ENCODE measurements around the gene TNFSF18. TPM values are rescaled to one million over a fixed set of nuclear protein-coding genes. Genes with fewer than 3 reads are reported as not detected.

Gene TNFSF18
- total RNA-seq, 3 donors from 2014 or later: 0.14 TPM; not detected in 2

DNA sequence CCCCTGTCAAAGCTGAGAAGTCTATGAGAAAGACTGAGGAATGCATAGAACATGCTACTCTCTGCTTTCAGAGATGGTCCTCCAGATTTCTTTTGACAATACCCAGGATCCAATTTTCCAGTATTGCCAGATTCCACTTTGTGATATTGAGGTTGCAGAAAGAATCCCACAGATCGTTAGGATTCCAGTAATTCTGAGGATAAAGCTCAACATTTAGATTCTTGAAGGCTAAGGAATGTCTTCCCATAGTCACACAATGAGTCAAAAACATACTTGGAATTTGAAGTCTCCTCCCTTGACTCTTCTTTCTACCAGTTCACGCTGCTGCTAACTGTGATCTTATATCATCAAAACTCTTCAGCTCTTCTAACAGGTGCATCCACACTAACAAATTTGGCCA lies 57.1 kb downstream of the TNFSF18 start:
- TF ChIP-seq, protein P1, sequence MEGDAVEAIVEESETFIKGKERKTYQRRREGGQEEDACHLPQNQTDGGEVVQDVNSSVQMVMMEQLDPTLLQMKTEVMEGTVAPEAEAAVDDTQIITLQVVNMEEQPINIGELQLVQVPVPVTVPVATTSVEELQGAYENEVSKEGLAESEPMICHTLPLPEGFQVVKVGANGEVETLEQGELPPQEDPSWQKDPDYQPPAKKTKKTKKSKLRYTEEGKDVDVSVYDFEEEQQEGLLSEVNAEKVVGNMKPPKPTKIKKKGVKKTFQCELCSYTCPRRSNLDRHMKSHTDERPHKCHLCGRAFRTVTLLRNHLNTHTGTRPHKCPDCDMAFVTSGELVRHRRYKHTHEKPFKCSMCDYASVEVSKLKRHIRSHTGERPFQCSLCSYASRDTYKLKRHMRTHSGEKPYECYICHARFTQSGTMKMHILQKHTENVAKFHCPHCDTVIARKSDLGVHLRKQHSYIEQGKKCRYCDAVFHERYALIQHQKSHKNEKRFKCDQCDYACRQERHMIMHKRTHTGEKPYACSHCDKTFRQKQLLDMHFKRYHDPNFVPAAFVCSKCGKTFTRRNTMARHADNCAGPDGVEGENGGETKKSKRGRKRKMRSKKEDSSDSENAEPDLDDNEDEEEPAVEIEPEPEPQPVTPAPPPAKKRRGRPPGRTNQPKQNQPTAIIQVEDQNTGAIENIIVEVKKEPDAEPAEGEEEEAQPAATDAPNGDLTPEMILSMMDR (IDR thresholded peaks at IDR 0.05): no peak
- no peak for DNase-seq
- ATAC-seq: no peak
- H3K36me3 ChIP-seq (ENCODE audit: low read depth): no peaks in the 10 kb centered on the region
- H3K4me3 ChIP-seq: no peak overlapping the region
- H3K4me1 ChIP-seq (ENCODE audit: low read depth): no peaks in the 10 kb centered on the region
- intact Hi-C loops (cut with DNase I, micrococcal nuclease): no loop called here
- H3K9me3 ChIP-seq: no peaks in the 10 kb centered on the region

DNA sequence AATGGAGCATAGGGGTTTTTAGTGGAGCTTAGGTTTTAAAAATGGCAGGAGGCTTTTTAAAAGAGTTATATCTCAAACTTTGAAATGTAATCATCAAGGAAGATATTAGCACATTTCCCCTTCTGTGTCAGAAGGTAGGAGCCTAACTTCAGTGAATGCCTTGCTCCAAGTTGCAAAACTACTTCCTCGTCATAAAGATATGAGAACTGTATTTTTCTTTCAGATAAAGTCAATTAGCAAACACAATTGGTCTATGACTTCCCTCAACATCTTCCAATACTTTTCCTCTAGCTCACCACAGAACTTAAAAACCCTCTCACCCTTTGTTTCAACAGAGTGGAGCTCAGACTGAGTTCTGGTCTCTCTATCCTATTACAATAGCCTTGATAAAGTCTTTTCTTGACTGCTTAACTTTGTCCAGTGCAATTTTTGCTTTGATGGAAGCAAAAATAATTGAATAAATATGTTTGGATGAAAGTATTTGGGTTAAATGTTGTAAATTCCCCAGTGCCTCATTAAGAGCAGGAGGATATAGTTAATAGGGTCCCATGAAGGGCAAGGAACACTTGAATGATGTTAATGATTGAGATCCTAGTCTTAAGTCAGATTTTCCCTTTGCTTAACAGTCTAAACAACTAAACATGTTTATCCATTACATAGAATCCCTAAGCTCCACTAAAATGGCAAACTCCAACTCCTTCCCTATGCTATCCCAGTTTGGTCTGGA lies 58.9 kb downstream of the TNFSF18 start:
- ATAC-seq (peak; percentile 62), DNase-seq (no peak)
- intact Hi-C loops (cut with DNase I, micrococcal nuclease): no loop called here
- no peak overlapping the region for H3K4me3 ChIP-seq
- H3K4me1 ChIP-seq (ENCODE audit: low read depth): no peaks in the 10 kb centered on the region
- no peaks in the 10 kb centered on the region for H3K9me3 ChIP-seq
- H3K36me3 ChIP-seq (ENCODE audit: low read depth): no peaks in the 10 kb centered on the region
- TF ChIP-seq, protein P1 (IDR thresholded peaks at IDR 0.05): no peak

DNA sequence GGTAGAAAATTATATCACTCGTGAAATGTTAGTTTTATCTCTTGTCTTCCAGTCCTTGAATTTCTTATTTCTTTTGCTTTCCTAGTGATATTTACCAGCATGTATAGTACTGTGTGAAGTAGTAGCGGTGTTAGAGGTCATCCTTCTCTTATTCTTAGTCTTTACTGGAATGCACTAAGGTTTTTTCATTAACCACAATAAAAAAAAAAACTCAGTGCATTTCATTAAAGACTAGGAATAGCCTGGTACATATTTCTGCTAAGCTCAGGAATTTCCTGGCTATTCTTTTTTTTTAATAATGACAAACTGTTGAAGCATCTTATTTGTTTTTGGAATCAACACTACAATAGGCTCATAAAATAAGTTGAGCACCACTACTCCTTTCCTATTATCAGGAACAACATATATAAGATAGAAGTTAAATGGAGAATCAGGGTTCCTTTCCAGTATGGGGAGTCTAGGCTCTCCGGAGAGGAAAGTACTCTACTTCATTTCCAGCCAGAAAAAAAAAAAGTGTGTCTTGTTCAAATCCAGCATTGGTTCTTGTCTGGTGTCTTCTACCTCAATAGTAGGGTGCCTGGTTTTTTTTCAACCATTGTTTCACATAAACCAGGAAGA lies 60.0 kb downstream of the TNFSF18 start:
- H3K36me3 ChIP-seq (ENCODE audit: low read depth): no peaks in the 10 kb centered on the region
- TF ChIP-seq, protein P1 (IDR thresholded peaks at IDR 0.05): no peak
- no peaks in the 10 kb centered on the region for H3K4me1 ChIP-seq (ENCODE audit: low read depth)
- no peak for DNase-seq
- intact Hi-C loops (cut with DNase I, micrococcal nuclease): no loop called here
- no peaks in the 10 kb centered on the region for H3K9me3 ChIP-seq
- no peak overlapping the region for H3K4me3 ChIP-seq
- ATAC-seq: no peak

Other genes starting within 250 kb of the TNFSF18 start
- gene TNFSF4, start 156.4 kb upstream of the TNFSF18 start, total RNA-seq: 1 to 10 TPM in 1 of 3 donors, under 1 TPM in 2; 0.82 to 2.1 (median 0.89) TPM